ENCODE results near the gene AUH.

AUH gene

GRCh38 chr9:91193087-91193657 is 168.5 kb downstream of the AUH start:
- peak overlapping the region; percentile 81 for H3K27ac ChIP-seq
- TF ChIP-seq CTCF (conservative IDR thresholded peaks at IDR 0.05): no peak

GRCh38 chr9:91192381-91193086 is 169.2 kb downstream of the AUH start:
- H3K27ac ChIP-seq: peak overlapping the region; percentile 81
- no peak for TF ChIP-seq CTCF (conservative IDR thresholded peaks at IDR 0.05)

- H3K27ac ChIP-seq: peak overlapping the region; percentile 81
- no peak for TF ChIP-seq CTCF (conservative IDR thresholded peaks at IDR 0.05)
Measured at GRCh38 chr9:91191411-91192380, 170.0 kb downstream of the AUH start.

GRCh38 chr9:91190062-91190461 is 171.7 kb downstream of the AUH start:
- no peak for TF ChIP-seq CTCF (conservative IDR thresholded peaks at IDR 0.05)
- no peak overlapping the region for H3K27ac ChIP-seq

GRCh38 chr9:91188719-91189590 is 172.8 kb downstream of the AUH start:
- no peak for TF ChIP-seq CTCF (conservative IDR thresholded peaks at IDR 0.05)
- no peak overlapping the region for H3K27ac ChIP-seq

- TF ChIP-seq CTCF (conservative IDR thresholded peaks at IDR 0.05): no peak
- no peak overlapping the region for H3K27ac ChIP-seq
Measured at GRCh38 chr9:91187965-91188344, 173.8 kb downstream of the AUH start.
